PC-9 (cell line): Measurements from ENCODE around the gene AFAP1.

Source experiments
- EZH2 ChIP-seq: fragments of 200-600 bp; sonication (generic); IDR thresholded peaks from 2 replicates; pipeline ENCODE4 v1.8.0; 2017; ENCODE audit warnings: antibody characterized with exemption, low read depth
- TF ChIP-seq, protein P1 (sequence below): fragments of 200-600 bp; sonication (generic); conservative IDR thresholded peaks from 2 replicates; pipeline ENCODE4 v1.6.1; 2017; ENCODE audit warnings: mixed run types, antibody characterized with exemption, mild to moderate bottlenecking, moderate library complexity

DNA sequence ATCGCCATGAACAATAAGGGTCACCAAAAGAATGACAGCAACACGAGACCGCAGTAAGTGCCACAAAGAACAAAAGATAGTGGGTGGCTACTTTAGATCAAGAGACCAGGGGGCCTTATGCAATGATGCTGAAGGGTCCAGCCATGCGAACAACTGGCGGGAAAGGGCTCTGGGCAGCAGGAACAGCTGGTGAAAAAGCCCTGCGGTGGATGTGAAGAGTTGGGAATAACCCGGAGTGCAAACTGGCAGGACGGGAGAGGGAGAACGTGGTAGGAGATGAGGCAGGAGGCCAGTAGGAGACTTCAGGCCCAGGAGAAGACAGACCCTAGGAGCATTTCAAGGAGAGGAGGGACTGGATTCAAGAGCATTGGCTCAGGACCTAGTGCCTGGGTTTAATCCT, 120.2 kb downstream of the AFAP1 start:
- TF ChIP-seq EZH2: no peak
- TF ChIP-seq, protein P1, sequence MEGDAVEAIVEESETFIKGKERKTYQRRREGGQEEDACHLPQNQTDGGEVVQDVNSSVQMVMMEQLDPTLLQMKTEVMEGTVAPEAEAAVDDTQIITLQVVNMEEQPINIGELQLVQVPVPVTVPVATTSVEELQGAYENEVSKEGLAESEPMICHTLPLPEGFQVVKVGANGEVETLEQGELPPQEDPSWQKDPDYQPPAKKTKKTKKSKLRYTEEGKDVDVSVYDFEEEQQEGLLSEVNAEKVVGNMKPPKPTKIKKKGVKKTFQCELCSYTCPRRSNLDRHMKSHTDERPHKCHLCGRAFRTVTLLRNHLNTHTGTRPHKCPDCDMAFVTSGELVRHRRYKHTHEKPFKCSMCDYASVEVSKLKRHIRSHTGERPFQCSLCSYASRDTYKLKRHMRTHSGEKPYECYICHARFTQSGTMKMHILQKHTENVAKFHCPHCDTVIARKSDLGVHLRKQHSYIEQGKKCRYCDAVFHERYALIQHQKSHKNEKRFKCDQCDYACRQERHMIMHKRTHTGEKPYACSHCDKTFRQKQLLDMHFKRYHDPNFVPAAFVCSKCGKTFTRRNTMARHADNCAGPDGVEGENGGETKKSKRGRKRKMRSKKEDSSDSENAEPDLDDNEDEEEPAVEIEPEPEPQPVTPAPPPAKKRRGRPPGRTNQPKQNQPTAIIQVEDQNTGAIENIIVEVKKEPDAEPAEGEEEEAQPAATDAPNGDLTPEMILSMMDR: no peak
